A549 (cell line): ENCODE measurements around the gene BCL2.

Source experiments
- CBX8 ChIP-seq: fragments of 200-600 bp; sonication (generic); IDR thresholded peaks from 2 replicates; pipeline ENCODE4 v1.6.1; 2016
- CTCF ChIP-seq: fragments of >200 bp; sonication (Bioruptor Twin); formaldehyde crosslinking; IDR thresholded peaks from 3 replicates; pipeline ENCODE4 v1.5.1; 2016
- GATA3 ChIP-seq: IDR thresholded peaks from 2 replicates; pipeline ENCODE4 v1.6.1; 2012; ENCODE audit warnings: borderline replicate concordance
- HDAC2 ChIP-seq: fragments of 200-600 bp; sonication (generic); IDR thresholded peaks from 2 replicates; pipeline ENCODE4 v1.6.1; 2016
- HMGXB4 ChIP-seq: fragments of 250-450 bp; sonication (Bioruptor Pico); IDR thresholded peaks from 2 replicates; pipeline ENCODE4 v1.5.0; 2021; ENCODE audit warnings: mild to moderate bottlenecking, moderate library complexity, borderline replicate concordance
- MAFK ChIP-seq: fragments of 450-650 bp; IDR thresholded peaks from 2 replicates; pipeline ENCODE4 v1.6.1; 2014; ENCODE audit not compliant: partially characterized antibody
- MAX ChIP-seq: IDR thresholded peaks from 2 replicates; pipeline ENCODE4 v1.6.1; 2012
- MAZ ChIP-seq: fragments of 150-350 bp; IDR thresholded peaks from 2 replicates; pipeline ENCODE4 v1.6.1; 2014; ENCODE audit warnings: antibody characterized with exemption, low read depth, low read length, borderline replicate concordance
- NR3C1 ChIP-seq: fragments of >200 bp; sonication (Bioruptor Twin); formaldehyde crosslinking; IDR thresholded peaks from 3 replicates; pipeline ENCODE4 v1.6.1; 2017
- PHF8 ChIP-seq: fragments of 200-600 bp; sonication (generic); IDR thresholded peaks from 2 replicates; pipeline ENCODE4 v1.6.1; 2016; ENCODE audit warnings: low read depth, mild to moderate bottlenecking, antibody characterized with exemption, moderate library complexity, borderline replicate concordance
- POLR2A ChIP-seq: IDR thresholded peaks from 2 replicates; pipeline ENCODE4 v1.6.1; 2012; ENCODE audit warnings: mild to moderate bottlenecking, low read length
- REST ChIP-seq: fragments of 200-600 bp; sonication (generic); IDR thresholded peaks from 2 replicates; pipeline ENCODE4 v1.6.1; 2016; ENCODE audit warnings: antibody characterized with exemption, mild to moderate bottlenecking, moderate library complexity
- RFX5 ChIP-seq: fragments of 450-650 bp; IDR thresholded peaks from 2 replicates; pipeline ENCODE4 v1.7.1; 2014; ENCODE audit warnings: antibody characterized with exemption, mild to moderate bottlenecking, moderate library complexity
- USF2 ChIP-seq: fragments of 450-650 bp; IDR thresholded peaks from 2 replicates; pipeline ENCODE4 v1.6.1; 2014; ENCODE audit warnings: antibody characterized with exemption

- TF ChIP-seq POLR2A, result no peak
- TF ChIP-seq CTCF, result no peak
- no peak for TF ChIP-seq MAZ
- no peak for TF ChIP-seq MAFK
- no peak for TF ChIP-seq GATA3
- TF ChIP-seq NR3C1, result no peak
- no peak for TF ChIP-seq HDAC2
- no peak for TF ChIP-seq MAX
- TF ChIP-seq HMGXB4 (CRISPR knock-in tag), result no peak
- TF ChIP-seq REST, result no peak
- TF ChIP-seq USF2, result no peak
- TF ChIP-seq CBX8, result no peak
- no peak for TF ChIP-seq RFX5
- TF ChIP-seq PHF8, result no peak
Measured at GRCh38 chr18:63183378-63183777, 136.2 kb downstream of the BCL2 start.
